Loucy (cell line): ENCODE measurements around the gene MYH15.

ENCODE experiments used
- H2AFZ ChIP-seq: fragments of 200-600 bp; sonication (generic); 2 replicates; pipeline ENCODE4 v1.6.0; 2016; ENCODE audit warnings: antibody characterized with exemption, mild to moderate bottlenecking, low read length, moderate library complexity
- H3F3A ChIP-seq: fragments of 200-600 bp; 2 replicates; pipeline ENCODE4 v1.6.0; 2016; ENCODE audit warnings: antibody characterized with exemption, low read depth, mild to moderate bottlenecking
- H3K27me3 ChIP-seq: fragments of 200-600 bp; sonication (generic); 2 replicates; pipeline ENCODE4 v1.6.1; 2014; ENCODE audit warnings: low read length, mild to moderate bottlenecking; ENCODE audit not compliant: insufficient read depth, poor library complexity, severe bottlenecking
- H3K36me3 ChIP-seq: fragments of 200-600 bp; sonication (generic); 2 replicates; pipeline ENCODE4 v1.6.1; 2016; ENCODE audit warnings: low read length; ENCODE audit not compliant: insufficient read depth
- H3K4me1 ChIP-seq: fragments of 200-600 bp; sonication (generic); 2 replicates; pipeline ENCODE4 v1.5.1; 2014; ENCODE audit warnings: low read length, mild to moderate bottlenecking; ENCODE audit not compliant: insufficient read depth, poor library complexity, severe bottlenecking
- H3K4me2 ChIP-seq: fragments of 200-600 bp; sonication (generic); 2 replicates; pipeline ENCODE4 v1.6.0; 2014; ENCODE audit warnings: antibody characterized with exemption, low read length, low read depth, mild to moderate bottlenecking; ENCODE audit not compliant: poor library complexity, severe bottlenecking
- H3K4me3 ChIP-seq: fragments of 200-600 bp; sonication (generic); 2 replicates; pipeline ENCODE4 v1.5.1; 2014; ENCODE audit warnings: low read length, mild to moderate bottlenecking, mixed read lengths; ENCODE audit not compliant: poor library complexity, severe bottlenecking
- H3K79me2 ChIP-seq: fragments of 200-600 bp; sonication (generic); 2 replicates; pipeline ENCODE4 v1.6.1; 2014; ENCODE audit warnings: low read length; ENCODE audit not compliant: insufficient read depth
- H3K9ac ChIP-seq: fragments of 200-600 bp; sonication (generic); 2 replicates; pipeline ENCODE4 v1.6.0; 2014; ENCODE audit warnings: mild to moderate bottlenecking, low read depth, low read length, moderate library complexity; ENCODE audit not compliant: poor library complexity, severe bottlenecking
- H3K9me2 ChIP-seq: fragments of 200-600 bp; sonication (generic); replicated peaks from 2 replicates; pipeline ENCODE4 v1.6.1; 2016; ENCODE audit warnings: low read depth, low read length, mixed read lengths
- H3K9me3 ChIP-seq: fragments of 200-600 bp; sonication (generic); 2 replicates; pipeline ENCODE4 v1.6.1; 2014; ENCODE audit warnings: mild to moderate bottlenecking, antibody characterized with exemption, low read length, low read depth; ENCODE audit not compliant: insufficient read depth
- H4K20me1 ChIP-seq: fragments of 200-600 bp; sonication (generic); 2 replicates; pipeline ENCODE4 v1.6.0; 2014; ENCODE audit warnings: antibody characterized with exemption, low read length, mild to moderate bottlenecking; ENCODE audit not compliant: insufficient read depth, poor library complexity, severe bottlenecking
- CTCF ChIP-seq: fragments of 200-600 bp; sonication (generic); conservative IDR thresholded peaks from 2 replicates; pipeline ENCODE4 v1.5.1; 2014; ENCODE audit warnings: mild to moderate bottlenecking, antibody characterized with exemption, low read length
- EZH2phosphoT487 ChIP-seq: fragments of 200-600 bp; IDR thresholded peaks from 2 replicates; pipeline ENCODE4 v1.6.1; 2018; ENCODE audit warnings: antibody characterized with exemption, mild to moderate bottlenecking, moderate library complexity, borderline replicate concordance

The MYH15 gene

GRCh38 chr3:108342837-108343486, 167.4 kb downstream of the MYH15 start:
- Histone ChIP-seq H3K9me2 (no peaks in the 10 kb centered on the region), H3K9me3 (no peaks in the 10 kb centered on the region), H3K9ac (no peak overlapping the region), H3K4me1 (peaks cover 20% of the 10 kb centered on the region), H3K4me3 (no peak overlapping the region), H2AFZ (no peak overlapping the region), H3K4me2 (no peak overlapping the region), H4K20me1 (no peaks in the 10 kb centered on the region), H3K27me3 (no peaks in the 10 kb centered on the region), H3K79me2 (no peaks in the 10 kb centered on the region), H3F3A (no peaks in the 10 kb centered on the region), H3K36me3 (no peaks in the 10 kb centered on the region)
- no peak for TF ChIP-seq CTCF
- no peak for TF ChIP-seq EZH2phosphoT487

DNA sequence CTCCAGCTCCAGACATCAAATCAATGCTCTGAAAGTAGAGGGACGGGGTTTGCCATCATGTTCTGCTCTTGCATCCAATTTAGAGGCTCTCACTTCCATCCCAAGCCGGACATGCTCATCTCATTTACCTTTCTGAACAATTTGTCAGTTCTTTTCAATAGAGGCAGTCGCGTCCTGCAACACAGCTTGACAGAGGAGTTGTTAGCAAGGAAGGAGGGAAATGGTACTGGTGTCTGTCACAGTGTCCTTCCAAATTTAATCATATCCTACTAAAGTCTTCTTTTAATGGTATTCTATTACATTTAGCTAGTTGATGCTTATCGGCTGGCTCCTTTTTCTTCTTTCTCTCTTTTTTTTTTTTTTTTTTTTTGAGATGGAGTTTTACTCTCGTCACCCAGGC, 168.5 kb downstream of the MYH15 start:
- no peaks in the 10 kb centered on the region for H3F3A ChIP-seq
- no peak overlapping the region for H3K4me2 ChIP-seq
- no peak for TF ChIP-seq EZH2phosphoT487
- no peak for TF ChIP-seq CTCF
- peaks cover 20% of the 10 kb centered on the region for H3K4me1 ChIP-seq
- H4K20me1 ChIP-seq, result no peaks in the 10 kb centered on the region
- H3K9ac ChIP-seq, result no peak overlapping the region
- H3K79me2 ChIP-seq, result no peaks in the 10 kb centered on the region
- no peaks in the 10 kb centered on the region for H3K9me3 ChIP-seq
- no peaks in the 10 kb centered on the region for H3K36me3 ChIP-seq
- H3K27me3 ChIP-seq, result no peaks in the 10 kb centered on the region
- H3K4me3 ChIP-seq, result no peak overlapping the region
- no peak overlapping the region for H2AFZ ChIP-seq
- H3K9me2 ChIP-seq, result no peaks in the 10 kb centered on the region

- Histone ChIP-seq H3K79me2 (no peaks in the 10 kb centered on the region), H3K9ac (no peak overlapping the region), H3K9me3 (no peaks in the 10 kb centered on the region), H3F3A (no peaks in the 10 kb centered on the region), H3K4me3 (no peak overlapping the region), H3K9me2 (no peaks in the 10 kb centered on the region), H3K27me3 (no peaks in the 10 kb centered on the region), H4K20me1 (no peaks in the 10 kb centered on the region), H3K36me3 (no peaks in the 10 kb centered on the region), H3K4me2 (no peak overlapping the region), H3K4me1 (peaks cover 13% of the 10 kb centered on the region), H2AFZ (no peak overlapping the region)
- TF ChIP-seq EZH2phosphoT487 (no peak), CTCF (no peak)
Measured at GRCh38 chr3:108338901-108339545, 171.4 kb downstream of the MYH15 start.
